ENCODE measurements around the gene SLC24A3.
"Not testable (repeated sequence)": the region's sequence is repeated elsewhere in the genome, so short reads cannot be mapped to it uniquely, and the experiment has no call there.

SLC24A3 gene

DNA sequence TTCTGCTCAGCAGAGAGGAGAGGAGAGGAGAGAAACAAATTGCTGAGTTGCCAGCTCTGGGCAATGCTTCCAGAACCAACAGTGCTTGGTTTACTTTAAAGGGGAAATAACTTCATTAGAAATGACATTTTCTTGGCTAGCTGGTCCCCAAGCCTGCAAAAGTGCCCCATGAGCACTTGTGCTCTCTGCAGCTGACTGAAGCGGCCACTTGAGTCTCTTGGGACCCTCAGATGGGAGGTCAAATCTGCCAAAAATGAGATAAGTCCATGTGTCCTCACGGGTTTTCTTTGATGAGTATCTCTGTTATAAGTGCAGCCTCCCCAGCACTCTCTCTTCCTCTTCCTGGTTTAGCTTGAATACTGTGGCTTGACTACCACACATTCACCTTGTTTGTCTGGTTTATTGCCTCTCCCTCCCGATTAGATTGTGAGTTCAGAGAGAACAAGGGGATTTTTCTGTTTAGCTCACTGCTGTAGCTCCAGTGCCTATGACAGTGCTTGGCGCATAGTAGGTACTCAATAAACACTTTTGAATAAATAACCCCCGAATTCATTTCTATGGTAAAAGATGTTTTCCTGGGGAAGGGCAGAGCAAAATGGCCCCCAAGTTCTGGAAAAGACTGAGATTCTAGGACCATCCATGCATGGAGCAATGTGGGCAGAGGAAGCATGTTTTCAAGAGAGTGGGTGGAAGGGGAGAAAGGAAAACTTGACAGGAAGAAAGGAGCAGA, 538.6 kb downstream of the SLC24A3 start:
- no peaks in the 10 kb centered on the region for H3K27me3 ChIP-seq (ENCODE audit: insufficient read depth, low read length)
- H3K9ac ChIP-seq (ENCODE audit: low read depth, low read length), result no peak overlapping the region
- no peak overlapping the region for H3K4me3 ChIP-seq (ENCODE audit: low read length)
- no peak overlapping the region for H3K27ac ChIP-seq (ENCODE audit: low read depth, low read length)
- H3K9me3 ChIP-seq (ENCODE audit: insufficient read depth, low read depth, low read length), result no peaks in the 10 kb centered on the region; the same call in 1 of the 2 replicates
- H3K4me1 ChIP-seq (ENCODE audit: insufficient read depth, low read length), result no peaks in the 10 kb centered on the region
- no peaks in the 10 kb centered on the region for H3K36me3 ChIP-seq (ENCODE audit: insufficient read depth, low read length)
- 97% methylated on average over 5 of the region's 5 CpGs for WGBS

DNA sequence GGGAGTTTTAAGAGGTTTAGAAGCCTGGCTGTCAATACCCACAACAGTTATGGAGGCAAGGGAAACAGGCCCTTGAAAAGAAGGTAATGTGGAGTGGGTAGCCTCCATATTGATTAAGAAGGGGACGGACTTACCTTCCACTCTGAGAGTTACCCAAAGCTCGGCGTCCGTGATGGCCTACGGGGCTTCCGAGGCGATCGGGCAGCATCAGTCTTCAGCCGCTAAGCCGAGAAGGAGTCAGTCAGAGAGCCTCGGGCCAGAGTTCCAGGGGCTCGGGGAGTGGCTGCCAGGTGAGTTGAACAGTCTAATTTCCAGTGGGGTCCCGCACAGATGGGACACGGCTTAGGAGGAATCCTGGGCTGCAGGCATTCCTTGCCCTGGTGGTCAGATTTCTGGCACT, 541.8 kb downstream of the SLC24A3 start:
- peaks cover 11% of the 10 kb centered on the region for H3K27me3 ChIP-seq (ENCODE audit: insufficient read depth, low read length)
- H3K9me3 ChIP-seq (ENCODE audit: insufficient read depth, low read depth, low read length); H3K36me3 ChIP-seq (ENCODE audit: insufficient read depth, low read length); H3K4me3 ChIP-seq (ENCODE audit: low read length); H3K4me1 ChIP-seq (ENCODE audit: insufficient read depth, low read length); H3K9ac ChIP-seq (ENCODE audit: low read depth, low read length); H3K27ac ChIP-seq (ENCODE audit: low read depth, low read length): not testable (repeated sequence)
- 92% methylated on average over 14 of the region's 14 CpGs for WGBS

DNA sequence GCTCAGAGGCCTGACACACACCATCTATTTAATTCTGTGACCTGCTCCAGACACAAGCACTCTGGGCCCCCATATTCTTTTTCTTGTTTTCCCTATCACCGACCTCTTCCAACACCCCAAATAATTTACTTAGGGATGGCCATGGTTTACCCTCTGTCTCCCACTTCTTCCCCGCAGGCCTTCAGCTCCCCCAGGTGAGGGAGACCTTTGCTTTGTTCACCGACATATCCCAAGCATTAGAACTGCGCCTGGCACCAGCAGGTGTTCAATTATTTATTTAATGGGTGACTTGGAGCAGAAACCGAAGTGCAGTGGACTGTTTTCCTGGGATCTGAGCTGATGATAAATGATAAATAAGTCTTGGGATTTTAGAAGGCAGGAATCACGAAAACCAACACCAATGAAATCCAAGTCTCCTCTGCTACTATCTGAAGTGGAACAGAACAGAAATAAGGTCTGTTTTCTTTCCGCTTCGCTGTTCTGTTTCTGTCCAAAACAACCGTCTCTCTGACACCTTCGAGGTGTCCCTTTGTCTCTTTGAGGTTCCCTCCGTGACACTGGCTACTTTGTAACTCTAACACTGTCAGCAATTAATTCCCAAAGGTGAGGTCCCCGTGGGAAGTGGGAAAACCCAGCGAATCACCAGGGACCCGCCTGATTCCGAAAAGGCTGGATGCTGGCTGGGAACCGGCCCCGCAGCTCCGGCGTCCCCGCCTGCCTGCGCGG, 544.5 kb downstream of the SLC24A3 start:
- H3K9me3 ChIP-seq (ENCODE audit: insufficient read depth, low read depth, low read length), result no peaks in the 10 kb centered on the region
- H3K4me1 ChIP-seq (ENCODE audit: insufficient read depth, low read length), result peaks cover 6% of the 10 kb centered on the region
- WGBS, result 28% methylated on average over 22 of the region's 22 CpGs
- H3K27me3 ChIP-seq (ENCODE audit: insufficient read depth, low read length), result peaks cover 27% of the 10 kb centered on the region
- no peak overlapping the region; the same call in 1 of the 2 replicates for H3K27ac ChIP-seq (ENCODE audit: low read depth, low read length)
- peak overlapping the region; percentile 50 for H3K9ac ChIP-seq (ENCODE audit: low read depth, low read length)
- H3K4me3 ChIP-seq (ENCODE audit: low read length), result peak overlapping the region; percentile 87
- H3K36me3 ChIP-seq (ENCODE audit: insufficient read depth, low read length), result no peaks in the 10 kb centered on the region

DNA sequence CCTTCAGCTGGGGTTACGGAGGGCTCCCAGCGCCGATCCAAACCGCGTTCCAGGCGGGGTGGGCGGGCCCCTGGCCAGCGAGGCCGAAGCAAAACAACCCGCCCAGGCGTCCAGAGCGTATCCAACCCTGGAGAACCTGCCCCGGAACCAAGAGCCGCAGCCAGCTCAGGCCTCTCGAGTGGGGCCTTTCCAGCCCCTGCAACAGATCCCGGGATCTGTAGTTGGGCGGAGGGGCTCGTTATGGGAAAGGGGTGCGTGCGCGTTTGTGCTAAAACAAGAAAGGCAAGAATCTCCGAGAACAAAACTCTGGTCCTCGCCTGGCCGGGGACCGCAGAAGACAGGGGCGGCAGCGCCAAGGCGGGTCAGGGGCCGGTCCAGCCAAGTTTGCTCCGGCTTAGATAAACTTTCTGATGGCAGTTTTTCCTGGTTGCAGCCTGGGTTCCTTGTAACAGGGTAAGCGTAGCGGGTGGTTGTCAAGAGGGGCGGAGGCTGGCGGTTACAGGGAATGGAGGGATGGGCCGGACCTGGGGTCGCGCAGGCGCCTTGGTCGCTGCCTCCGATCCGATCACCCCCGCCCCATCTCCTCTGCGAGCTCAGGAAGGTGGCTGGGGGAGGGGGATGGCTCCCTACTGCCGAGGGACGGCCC, 545.2 kb downstream of the SLC24A3 start:
- H3K27ac ChIP-seq (ENCODE audit: low read depth, low read length), result peak overlapping the region; percentile 46; the same call in 1 of the 2 replicates
- H3K4me3 ChIP-seq (ENCODE audit: low read length), result peak overlapping the region; percentile 87

DNA sequence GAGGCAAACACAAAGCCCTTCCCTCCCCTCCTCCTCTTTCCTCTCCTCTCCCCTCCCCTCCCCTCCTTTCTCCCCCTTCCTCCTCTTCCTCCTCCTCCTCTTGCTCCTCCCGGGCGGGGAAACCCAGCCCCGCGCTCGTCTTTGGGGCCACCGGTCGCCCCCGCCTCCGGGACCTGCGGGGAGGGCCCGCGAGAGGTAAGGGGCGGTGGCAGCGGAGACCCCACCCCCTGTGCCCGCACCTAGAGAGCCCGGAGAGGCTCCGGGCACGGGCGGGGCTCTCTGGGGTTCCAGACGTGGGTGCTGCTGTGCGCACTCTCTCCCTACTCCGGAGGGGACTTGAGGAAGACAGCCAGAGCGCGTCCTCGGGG, 545.7 kb downstream of the SLC24A3 start, which contains the start of gene RIN2:
Gene RIN2, plus strand, starts transcription at position 126 of the 368 bp plus-strand sequence. CDS start 131,344 bp downstream, outside the sequence.
- under 1% methylated on average over 25 of the region's 25 CpGs for WGBS
- peaks cover 27% of the 10 kb centered on the region for H3K27me3 ChIP-seq (ENCODE audit: insufficient read depth, low read length)
- no peaks in the 10 kb centered on the region for H3K36me3 ChIP-seq (ENCODE audit: insufficient read depth, low read length)
- peaks cover 6% of the 10 kb centered on the region for H3K4me1 ChIP-seq (ENCODE audit: insufficient read depth, low read length)
- peak within 1 kb of the TSS; percentile 51 for H3K9ac ChIP-seq (ENCODE audit: low read depth, low read length)
- H3K4me3 ChIP-seq (ENCODE audit: low read length), result peak within 1 kb of the TSS; percentile 87
- peak within 1 kb of the TSS; percentile 70; the same call in 1 of the 2 replicates for H3K27ac ChIP-seq (ENCODE audit: low read depth, low read length)
- H3K9me3 ChIP-seq (ENCODE audit: insufficient read depth, low read depth, low read length), result no peaks in the 10 kb centered on the region

More for the DNA sequence above, 545.2 kb downstream of the SLC24A3 start:
- H3K9ac ChIP-seq (ENCODE audit: low read depth, low read length), result peak overlapping the region; percentile 51
- no peaks in the 10 kb centered on the region for H3K36me3 ChIP-seq (ENCODE audit: insufficient read depth, low read length)
- WGBS, result 2% methylated on average over 37 of the region's 45 CpGs
- H3K4me1 ChIP-seq (ENCODE audit: insufficient read depth, low read length), result peaks cover 6% of the 10 kb centered on the region
- no peaks in the 10 kb centered on the region for H3K9me3 ChIP-seq (ENCODE audit: insufficient read depth, low read depth, low read length)
- H3K27me3 ChIP-seq (ENCODE audit: insufficient read depth, low read length), result peaks cover 27% of the 10 kb centered on the region

DNA sequence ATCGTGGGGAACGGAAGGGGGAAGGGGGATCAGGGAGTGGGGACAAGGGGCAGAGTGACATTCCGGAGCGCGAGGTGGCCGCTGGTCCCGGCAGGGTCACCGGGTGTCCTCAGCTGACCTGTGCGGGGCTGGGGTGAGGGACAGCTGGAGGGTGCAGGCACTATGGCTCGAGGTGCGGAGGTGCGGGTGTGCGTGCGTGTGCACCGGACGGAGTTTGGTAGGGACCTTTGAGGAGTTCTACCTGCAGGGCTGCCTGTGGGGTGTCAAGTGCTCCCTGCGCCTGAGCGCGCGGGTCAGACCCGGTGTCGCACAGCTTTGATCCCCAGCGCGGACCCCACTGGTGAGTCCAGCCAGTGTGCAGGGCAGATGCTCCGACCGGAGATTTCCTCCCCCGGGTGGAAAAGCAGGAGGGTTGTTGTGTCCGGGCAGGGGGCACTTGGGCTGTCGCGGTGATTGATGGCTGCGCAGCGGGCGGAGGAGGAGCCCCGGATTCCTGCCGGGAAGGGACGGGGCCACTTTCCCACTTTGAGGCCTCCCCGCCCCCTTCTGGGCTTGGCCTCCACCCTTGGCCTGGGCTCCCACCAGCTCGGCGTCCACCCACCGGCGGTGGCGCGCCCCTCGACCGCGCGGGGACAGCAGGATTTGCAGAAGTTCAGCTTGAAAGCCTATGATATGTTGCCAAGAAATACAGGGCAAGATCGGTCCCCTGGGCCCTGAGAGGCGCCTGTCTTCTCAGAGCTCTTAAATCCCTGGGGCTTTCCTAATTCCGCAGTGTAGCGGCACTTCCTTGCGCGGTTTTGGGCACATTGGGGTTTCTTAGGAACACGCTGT, 546.3 kb downstream of the SLC24A3 start:
- peak overlapping the region; percentile 51 for H3K9ac ChIP-seq (ENCODE audit: low read depth, low read length)
- peaks cover 27% of the 10 kb centered on the region for H3K27me3 ChIP-seq (ENCODE audit: insufficient read depth, low read length)
- H3K4me1 ChIP-seq (ENCODE audit: insufficient read depth, low read length), result peaks cover 6% of the 10 kb centered on the region
- peak overlapping the region; percentile 70; the same call in 1 of the 2 replicates for H3K27ac ChIP-seq (ENCODE audit: low read depth, low read length)
- H3K36me3 ChIP-seq (ENCODE audit: insufficient read depth, low read length), result no peaks in the 10 kb centered on the region
- WGBS, result under 1% methylated on average over 54 of the region's 54 CpGs
- no peaks in the 10 kb centered on the region for H3K9me3 ChIP-seq (ENCODE audit: insufficient read depth, low read depth, low read length)
- peak overlapping the region; percentile 87 for H3K4me3 ChIP-seq (ENCODE audit: low read length)

DNA sequence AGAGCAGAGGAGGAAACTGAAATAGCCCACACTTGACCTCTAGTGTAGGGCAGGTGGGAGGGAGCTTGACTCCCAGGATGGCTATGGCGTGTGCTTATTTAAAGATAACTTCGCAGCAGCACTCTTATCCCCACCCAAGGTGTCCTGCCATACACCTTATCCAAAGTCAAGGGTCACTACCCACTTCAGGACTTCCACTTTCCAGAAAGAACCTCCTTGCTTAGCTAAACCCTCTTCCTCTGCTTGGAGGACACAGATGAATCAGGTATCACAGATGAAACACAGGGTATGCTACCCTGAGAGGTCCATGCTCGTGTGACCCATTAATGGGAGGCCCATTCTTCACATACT, 547.9 kb downstream of the SLC24A3 start:
- Histone ChIP-seq H3K27ac (ENCODE audit: low read depth, low read length) (no peak overlapping the region), H3K27me3 (ENCODE audit: insufficient read depth, low read length) (peaks cover 27% of the 10 kb centered on the region), H3K9ac (ENCODE audit: low read depth, low read length) (no peak overlapping the region), H3K4me1 (ENCODE audit: insufficient read depth, low read length) (peaks cover 6% of the 10 kb centered on the region), H3K4me3 (ENCODE audit: low read length) (no peak overlapping the region), H3K36me3 (ENCODE audit: insufficient read depth, low read length) (no peaks in the 10 kb centered on the region), H3K9me3 (ENCODE audit: insufficient read depth, low read depth, low read length) (no peaks in the 10 kb centered on the region)
- WGBS, result 97% methylated on average over 3 of the region's 3 CpGs

DNA sequence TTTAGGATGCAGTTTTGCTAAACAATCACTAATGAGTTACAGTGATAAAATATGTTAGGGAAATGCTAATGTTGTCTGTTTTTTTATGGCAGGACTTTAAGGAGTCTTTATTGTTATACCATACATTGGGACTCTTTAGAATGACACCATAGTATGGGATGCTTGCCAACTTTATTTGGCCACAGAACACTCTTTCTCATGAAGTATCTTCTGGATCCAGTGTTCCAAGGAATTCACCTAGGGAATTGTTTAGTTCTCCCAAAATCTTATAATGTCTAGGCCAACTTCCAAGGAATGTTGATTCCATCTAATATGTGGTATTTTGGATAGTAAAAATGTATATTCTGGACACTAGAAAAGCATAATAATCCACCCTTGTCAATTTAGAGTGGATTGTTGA, 548.9 kb downstream of the SLC24A3 start:
- H3K4me3 ChIP-seq (ENCODE audit: low read length), result no peak overlapping the region
- no peaks in the 10 kb centered on the region for H3K9me3 ChIP-seq (ENCODE audit: insufficient read depth, low read depth, low read length)
- H3K36me3 ChIP-seq (ENCODE audit: insufficient read depth, low read length), result no peaks in the 10 kb centered on the region
- H3K9ac ChIP-seq (ENCODE audit: low read depth, low read length), result no peak overlapping the region
- H3K4me1 ChIP-seq (ENCODE audit: insufficient read depth, low read length), result peaks cover 6% of the 10 kb centered on the region
- H3K27me3 ChIP-seq (ENCODE audit: insufficient read depth, low read length), result peaks cover 27% of the 10 kb centered on the region
- no peak overlapping the region for H3K27ac ChIP-seq (ENCODE audit: low read depth, low read length)

DNA sequence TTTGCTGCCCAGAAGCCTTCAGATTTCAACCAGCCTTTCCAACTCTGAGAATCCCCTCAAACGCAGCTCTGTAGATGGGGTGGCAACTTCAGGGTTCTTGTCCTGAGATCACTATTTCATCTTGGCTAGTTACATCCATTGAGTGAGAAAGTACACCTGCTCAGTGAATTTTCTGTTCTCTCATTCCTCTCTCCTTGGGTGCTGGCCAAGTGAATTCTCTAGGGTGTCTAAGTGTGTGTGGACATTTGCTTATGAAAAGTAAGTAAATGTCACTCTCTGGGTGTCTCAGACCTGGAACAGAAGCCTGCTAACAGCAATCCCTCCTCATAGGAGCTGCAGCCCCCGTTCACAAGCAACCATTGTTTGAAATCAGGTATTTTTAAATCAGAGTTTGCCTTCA, 549.4 kb downstream of the SLC24A3 start:
- H3K27ac ChIP-seq (ENCODE audit: low read depth, low read length), result no peak overlapping the region
- peaks cover 3% of the 10 kb centered on the region for H3K4me1 ChIP-seq (ENCODE audit: insufficient read depth, low read length)
- no peaks in the 10 kb centered on the region for H3K36me3 ChIP-seq (ENCODE audit: insufficient read depth, low read length)
- WGBS, result 85% methylated on average over 2 of the region's 2 CpGs
- peaks cover 23% of the 10 kb centered on the region for H3K27me3 ChIP-seq (ENCODE audit: insufficient read depth, low read length)
- H3K9ac ChIP-seq (ENCODE audit: low read depth, low read length), result no peak overlapping the region
- H3K4me3 ChIP-seq (ENCODE audit: low read length), result no peak overlapping the region
- no peaks in the 10 kb centered on the region for H3K9me3 ChIP-seq (ENCODE audit: insufficient read depth, low read depth, low read length)

DNA sequence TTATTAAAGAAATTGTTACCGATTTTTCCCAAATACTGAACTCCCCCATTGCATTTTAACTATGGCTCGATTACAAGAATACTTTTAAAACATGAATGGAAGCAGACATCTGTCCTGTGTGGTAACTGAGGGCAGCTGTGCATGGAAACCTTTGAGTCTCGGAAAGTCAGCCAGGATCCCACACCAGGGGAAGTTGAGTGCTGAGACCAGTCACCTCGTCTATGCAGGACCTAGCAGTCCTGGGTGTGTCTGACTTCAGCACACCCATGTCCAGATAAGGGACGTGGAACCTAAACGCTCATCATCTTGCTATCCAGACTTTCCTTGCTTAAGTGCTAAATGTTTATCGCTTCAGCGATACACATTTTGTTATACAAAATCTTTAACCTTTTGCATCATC, 551.8 kb downstream of the SLC24A3 start:
- Histone ChIP-seq H3K4me1 (ENCODE audit: insufficient read depth, low read length) (no peaks in the 10 kb centered on the region; the same call in 1 of the 2 replicates), H3K4me3 (ENCODE audit: low read length) (no peak overlapping the region), H3K27me3 (ENCODE audit: insufficient read depth, low read length) (peaks cover 15% of the 10 kb centered on the region), H3K36me3 (ENCODE audit: insufficient read depth, low read length) (no peaks in the 10 kb centered on the region), H3K27ac (ENCODE audit: low read depth, low read length) (no peak overlapping the region), H3K9me3 (ENCODE audit: insufficient read depth, low read depth, low read length) (no peaks in the 10 kb centered on the region), H3K9ac (ENCODE audit: low read depth, low read length) (no peak overlapping the region)
- WGBS, result 86% methylated on average over 8 of the region's 8 CpGs
